ENCODE data around the gene TMEM63A. TPM values are rescaled to one million over a fixed set of nuclear protein-coding genes. Genes with fewer than 3 reads are reported as not detected.

TMEM63A gene
- polyA plus RNA-seq, 1 experiment = 17.1 TPM

- Histone ChIP-seq H3K9me3 (ENCODE audit: control insufficient read depth, insufficient read depth, low read length) (no peaks in the 10 kb centered on the region; the same call in 1 of the 2 replicates), H3K4me3 (ENCODE audit: low read depth, low read length) (peak overlapping the region; percentile 89), H3K27me3 (ENCODE audit: control insufficient read depth, insufficient read depth, low read length) (no peaks in the 10 kb centered on the region), H3K27ac (ENCODE audit: low read depth, low read length) (no peak overlapping the region)
- no peak for DNase-seq (ENCODE audit: low read depth, low spot score)
- POLR2A ChIA-PET = interaction anchor here (1.0 to 2.0 kb wide), 4 partner anchors 15 to 104 kb away, joined by 3 to 7 read pairs (median 5); partner anchors contain the start of genes PYCR2 and SRP9
- CTCF ChIA-PET = interaction anchor here (0.6 to 3.2 kb wide), 5 partner anchors 20 to 407 kb away, joined by 4 to 15 read pairs (median 6); no protein-coding TSS in a partner anchor
- TF ChIP-seq CTCF (IDR thresholded peaks at IDR 0.05; ENCODE audit: low read depth, low read length) = no peak
These were observed 860 bp downstream of the TMEM63A start for GRCh38 chr1:225881081-225881958.

GRCh38 chr1:225880636-225881035, 1.5 kb downstream of the TMEM63A start:
- CTCF ChIA-PET = interaction anchor here (1.2 to 1.5 kb wide), 2 partner anchors 95 to 406 kb away, joined by 4 to 6 read pairs; no protein-coding TSS in a partner anchor
- H3K27ac ChIP-seq (ENCODE audit: low read depth, low read length) = no peak overlapping the region
- no peak for TF ChIP-seq CTCF (IDR thresholded peaks at IDR 0.05; ENCODE audit: low read depth, low read length)

GRCh38 chr1:225880222-225880588, 2.0 kb downstream of the TMEM63A start:
- CTCF ChIA-PET = interaction anchor here (1.5 kb wide), 1 partner anchor 95 kb away, joined by 4 read pairs; no protein-coding TSS in a partner anchor
- DNase-seq (ENCODE audit: low read depth, low spot score) = no peak
- no peaks in the 10 kb centered on the region for H3K27me3 ChIP-seq (ENCODE audit: control insufficient read depth, insufficient read depth, low read length)
- no peak overlapping the region for H3K4me3 ChIP-seq (ENCODE audit: low read depth, low read length)
- H3K27ac ChIP-seq (ENCODE audit: low read depth, low read length) = no peak overlapping the region
- no peak for TF ChIP-seq CTCF (IDR thresholded peaks at IDR 0.05; ENCODE audit: low read depth, low read length)
- H3K9me3 ChIP-seq (ENCODE audit: control insufficient read depth, insufficient read depth, low read length) = no peaks in the 10 kb centered on the region; the same call in 1 of the 2 replicates
- POLR2A ChIA-PET = no interaction called here

More at GRCh38 chr1:225880636-225881035, 1.5 kb downstream of the TMEM63A start:
- no peak for DNase-seq (ENCODE audit: low read depth, low spot score)
- no peaks in the 10 kb centered on the region; the same call in 1 of the 2 replicates for H3K9me3 ChIP-seq (ENCODE audit: control insufficient read depth, insufficient read depth, low read length)
- H3K4me3 ChIP-seq (ENCODE audit: low read depth, low read length) = peak overlapping the region; percentile 89
- no peaks in the 10 kb centered on the region for H3K27me3 ChIP-seq (ENCODE audit: control insufficient read depth, insufficient read depth, low read length)
- POLR2A ChIA-PET = no interaction called here

- Histone ChIP-seq H3K27me3 (ENCODE audit: control insufficient read depth, insufficient read depth, low read length) (no peaks in the 10 kb centered on the region), H3K27ac (ENCODE audit: low read depth, low read length) (no peak overlapping the region), H3K9me3 (ENCODE audit: control insufficient read depth, insufficient read depth, low read length) (no peaks in the 10 kb centered on the region; the same call in 1 of the 2 replicates), H3K4me3 (ENCODE audit: low read depth, low read length) (no peak overlapping the region)
- no peak for TF ChIP-seq CTCF (IDR thresholded peaks at IDR 0.05; ENCODE audit: low read depth, low read length)
- POLR2A ChIA-PET = no interaction called here
- CTCF ChIA-PET = no interaction called here
- DNase-seq (ENCODE audit: low read depth, low spot score) = no peak
These were observed 2.5 kb downstream of the TMEM63A start for GRCh38 chr1:225879521-225880221.

Data from AG04450 (cell line).